ENCODE results near the gene PLIN5.

DNA sequence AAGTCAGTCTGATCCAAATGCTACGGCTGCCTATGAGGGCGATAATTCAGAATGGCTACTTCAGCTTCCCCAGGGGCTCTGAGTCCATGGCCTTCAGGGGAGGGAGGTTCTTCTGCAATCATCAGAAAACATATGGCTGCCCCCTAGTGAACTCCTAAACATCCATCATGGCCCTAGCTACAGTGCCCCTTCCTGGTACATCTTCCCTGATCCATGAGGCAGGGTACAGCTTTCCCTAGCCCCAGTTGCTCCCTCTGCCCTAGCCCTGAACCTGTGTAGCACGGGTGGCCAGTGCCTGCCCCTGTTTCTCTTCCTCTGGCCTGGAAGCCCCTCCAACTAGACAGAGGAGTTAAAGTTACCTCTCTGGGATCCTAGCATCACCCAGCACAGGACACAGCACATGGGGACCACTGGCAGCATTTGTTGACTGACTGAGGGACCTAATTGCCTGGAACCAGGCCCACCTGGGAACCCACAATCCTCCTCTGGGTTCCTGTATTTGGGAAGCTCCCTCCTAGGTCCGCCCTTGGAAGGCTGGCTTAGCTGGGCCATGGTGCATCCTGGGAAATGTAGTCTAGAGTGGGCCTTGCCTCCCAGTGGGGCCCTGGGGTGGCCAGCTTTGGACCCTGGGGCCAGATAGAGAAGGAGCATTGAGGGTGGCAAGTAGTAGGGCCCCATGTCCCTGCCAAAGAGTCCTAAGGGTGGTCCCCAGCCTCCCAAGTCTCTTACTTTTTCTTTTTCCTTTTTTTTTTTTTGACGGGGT is 42.2 kb upstream of the PLIN5 start:
- TF ChIP-seq CTCF (IDR thresholded peaks at IDR 0.05; ENCODE audit: insufficient read depth, low read length) (no peak), POLR2AphosphoS5 (IDR thresholded peaks at IDR 0.05; ENCODE audit: low read depth) (no peak)

Measured in HL-60 (cell line).